GM18511 (cell line): ENCODE data around the gene BCCIP.
A peak's percentile ranks its signal among the peaks of the same experiment; 100 is the strongest.

Experiments
- ATAC-seq: cut with Tn5 transposase; IDR thresholded peaks from one replicate; pipeline ENCODE4 v1.9.1; 2021; ENCODE audit warnings: mild to moderate bottlenecking, moderate library complexity; ENCODE audit not compliant: unreplicated experiment

The BCCIP gene

DNA sequence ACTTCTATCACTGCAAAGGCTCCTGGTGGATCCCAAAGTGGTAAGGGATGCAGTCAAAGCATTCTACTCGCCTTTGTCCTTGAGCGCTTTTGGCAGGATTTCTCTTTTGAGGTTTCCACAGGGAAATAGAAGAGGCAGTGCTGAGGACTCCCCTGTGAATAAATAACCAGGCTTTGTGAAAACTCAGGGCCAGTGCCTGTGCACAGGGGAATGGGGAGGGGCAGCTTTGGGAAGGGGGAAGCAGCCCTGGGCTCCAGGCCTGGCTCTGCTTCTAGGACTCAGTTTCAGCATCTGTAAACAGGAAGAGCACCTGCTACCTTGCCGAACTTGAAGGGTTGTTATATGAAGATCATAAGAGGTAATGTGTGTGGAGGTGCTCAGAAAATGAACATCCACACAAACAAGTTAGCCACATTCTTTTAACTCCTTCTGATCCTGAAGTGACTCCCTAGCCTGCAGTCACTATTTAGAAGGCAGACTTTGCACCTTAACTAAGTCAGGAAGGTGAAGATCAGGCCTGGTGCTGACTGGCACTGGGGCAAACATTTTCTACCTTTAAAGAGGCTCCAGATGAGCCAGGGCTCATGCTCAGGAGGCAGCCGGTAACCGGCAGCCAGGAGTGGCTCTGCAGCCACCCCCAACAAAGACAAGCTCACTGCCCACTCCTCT lies 25.2 kb upstream of the BCCIP start:
- ATAC-seq = no peak

GRCh38 chr10:125799451-125800182 lies 23.7 kb upstream of the BCCIP start:
- no peak for ATAC-seq

DNA sequence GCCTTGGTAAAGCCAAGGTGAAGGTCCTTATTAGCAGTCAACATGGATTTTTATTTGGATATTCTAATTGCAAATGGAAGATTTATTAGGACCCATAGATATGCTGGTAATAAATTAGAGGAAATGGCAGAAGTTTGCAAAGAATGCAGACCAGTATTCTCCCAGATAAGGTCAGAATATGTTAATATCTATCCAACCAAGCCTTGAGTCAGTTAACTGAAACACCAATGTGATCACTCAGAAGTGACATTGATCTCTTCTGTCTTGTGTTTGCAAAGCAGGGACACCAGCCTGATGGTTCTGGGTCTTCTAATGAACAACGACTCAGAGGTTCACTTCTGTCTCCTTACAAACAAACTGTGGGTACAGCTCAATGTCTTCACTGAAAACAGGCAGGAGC lies 21.8 kb upstream of the BCCIP start:
- no peak for ATAC-seq

DNA sequence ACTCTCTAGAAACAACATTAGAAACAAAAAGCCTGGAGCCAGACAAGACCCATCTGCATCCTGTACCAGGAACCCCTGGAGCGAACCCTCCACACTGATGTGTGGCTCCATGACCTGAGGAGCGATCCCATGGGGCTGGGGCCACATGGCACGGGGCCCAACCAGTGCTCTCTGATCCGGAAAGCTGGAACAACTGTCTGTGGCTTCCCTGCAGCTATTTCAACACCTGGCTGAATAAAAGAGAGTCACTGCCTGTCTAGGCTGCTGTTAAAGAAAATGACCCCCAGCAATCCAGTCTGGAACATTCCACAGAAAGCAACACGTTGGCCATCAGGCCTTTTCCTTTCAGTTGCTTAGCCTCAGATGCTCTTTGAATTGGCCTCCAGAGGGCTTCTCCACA lies 21.2 kb upstream of the BCCIP start:
- ATAC-seq = no peak

- no peak for ATAC-seq
Observed at GRCh38 chr10:125802739-125803138, 20.6 kb upstream of the BCCIP start.

- no peak for ATAC-seq
Observed at GRCh38 chr10:125808047-125808446, 15.3 kb upstream of the BCCIP start.

DNA sequence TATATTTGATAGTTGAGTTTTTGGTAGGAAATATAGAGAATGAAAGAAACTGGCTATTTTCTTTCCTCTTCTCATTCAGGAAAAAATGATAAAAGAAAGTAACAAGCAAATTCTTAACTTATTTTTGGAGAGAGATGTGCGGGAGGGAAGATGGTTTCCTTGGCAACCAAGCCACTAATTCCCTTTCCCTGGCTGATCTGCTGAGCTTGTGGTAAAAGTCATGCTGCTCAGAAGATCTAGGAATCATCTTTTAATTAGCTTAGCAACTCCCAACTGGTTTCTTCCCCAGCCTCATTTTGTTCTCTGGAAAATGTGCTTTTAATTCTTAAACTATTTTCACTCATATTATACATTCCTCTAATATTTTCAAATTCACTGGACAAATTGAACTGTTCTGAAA lies 12.1 kb upstream of the BCCIP start:
- no peak for ATAC-seq

DNA sequence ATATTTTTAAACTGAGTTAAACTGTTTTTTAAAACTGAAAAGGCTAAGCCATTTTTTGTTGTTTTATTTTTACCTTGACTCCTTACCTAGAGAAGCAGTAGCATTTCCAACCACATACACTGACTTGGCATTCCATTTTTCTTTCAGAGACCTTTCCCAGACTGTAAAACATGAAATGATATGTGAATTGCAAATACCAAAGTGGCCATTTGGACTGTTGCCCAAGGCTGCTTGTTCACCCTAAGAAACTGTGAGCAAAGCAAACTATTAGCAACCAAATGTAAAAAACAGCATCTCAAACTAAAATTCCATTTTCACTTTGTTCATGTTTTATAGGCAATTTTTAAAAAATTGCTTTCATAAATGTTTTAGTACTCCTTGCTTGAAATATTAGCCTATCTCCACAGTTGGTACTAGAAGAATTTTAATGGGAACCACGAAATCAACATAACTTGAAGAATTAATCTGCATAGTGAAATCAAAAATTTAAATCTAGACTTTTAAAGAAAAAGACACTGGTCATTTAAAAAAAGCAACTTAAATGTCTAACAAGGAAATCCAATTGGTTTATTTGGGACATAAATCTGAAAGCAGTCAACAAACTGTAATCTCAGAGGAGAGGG lies 11.1 kb upstream of the BCCIP start:
- ATAC-seq = no peak

GRCh38 chr10:125815764-125816163 lies 7.6 kb upstream of the BCCIP start:
- ATAC-seq = no peak

- no peak for ATAC-seq
Observed at GRCh38 chr10:125816548-125816947, 6.8 kb upstream of the BCCIP start.

DNA sequence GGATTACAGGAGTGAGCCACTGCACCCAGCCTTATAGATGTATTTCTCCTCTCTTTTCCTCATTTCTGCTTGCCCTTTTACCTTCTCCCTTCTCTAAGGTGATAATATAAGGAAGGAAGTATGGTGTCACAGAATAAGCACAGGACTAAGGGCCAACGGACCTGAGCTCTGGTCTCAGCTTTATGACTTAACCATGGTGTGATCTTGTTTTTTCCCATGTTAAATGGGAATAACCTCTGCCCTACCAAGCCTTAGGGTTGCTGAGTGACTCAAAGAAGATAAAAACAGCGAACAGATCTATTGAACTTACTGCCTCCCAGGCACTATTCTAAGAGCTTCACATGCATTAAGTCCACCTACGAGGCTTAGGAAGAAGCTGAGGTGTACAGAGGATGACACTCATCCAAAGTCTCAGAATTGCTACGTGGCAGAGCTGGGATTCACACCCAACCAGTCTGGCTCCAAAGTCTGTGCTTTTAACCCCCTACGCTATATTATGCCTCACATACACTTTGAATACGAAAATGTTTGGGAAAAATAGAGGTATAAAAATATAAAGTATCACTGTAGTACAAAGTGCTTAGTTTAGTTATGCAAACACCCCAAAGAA lies 5.9 kb upstream of the BCCIP start:
- ATAC-seq = no peak

GRCh38 chr10:125820701-125821100 lies 2.6 kb upstream of the BCCIP start:
- ATAC-seq = peak; percentile 73

- peak; percentile 3 for ATAC-seq
Observed at GRCh38 chr10:125823663-125824251, 411 bp downstream of the BCCIP start.

DNA sequence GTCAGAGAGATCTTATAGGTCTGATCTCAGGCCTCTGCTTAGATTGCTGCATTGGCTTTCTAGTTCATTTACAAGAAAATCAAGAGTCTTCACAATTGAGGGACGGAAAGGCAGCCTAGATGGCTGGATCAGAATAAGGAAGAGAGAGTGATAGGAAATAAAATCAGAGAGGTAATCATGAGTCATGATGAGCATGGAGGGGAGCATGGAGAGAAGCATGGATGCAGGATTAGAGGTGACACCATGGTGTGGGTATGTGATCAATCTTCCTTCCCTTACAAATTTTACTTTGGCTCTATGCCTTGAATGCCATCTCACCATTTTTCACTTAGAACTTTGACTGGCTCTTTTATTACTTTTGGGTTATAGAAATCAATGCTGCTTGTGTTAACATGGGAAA lies 1.4 kb downstream of the BCCIP start:
- no peak for ATAC-seq

- ATAC-seq = no peak
Observed at GRCh38 chr10:125827133-125827532, 3.8 kb downstream of the BCCIP start.

DNA sequence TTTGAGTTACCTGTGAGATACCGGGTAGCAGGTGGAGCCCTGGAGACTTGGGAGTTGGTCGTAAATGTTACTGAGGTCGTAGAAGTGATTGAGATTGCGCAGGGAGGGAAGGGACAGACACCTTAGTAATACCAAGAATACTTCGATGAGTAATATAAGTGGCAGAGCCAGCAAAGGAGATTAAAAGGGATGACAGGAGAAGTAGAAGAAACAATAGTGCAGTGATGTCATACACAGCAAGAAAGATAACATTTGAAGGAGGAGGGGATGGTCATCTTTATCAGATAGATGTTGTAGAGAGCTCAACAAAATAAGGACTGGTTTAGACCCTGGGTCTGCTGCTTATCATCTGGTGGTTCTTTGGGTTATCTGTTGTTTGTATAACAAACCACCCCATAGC lies 5.0 kb downstream of the BCCIP start:
- ATAC-seq = no peak

DNA sequence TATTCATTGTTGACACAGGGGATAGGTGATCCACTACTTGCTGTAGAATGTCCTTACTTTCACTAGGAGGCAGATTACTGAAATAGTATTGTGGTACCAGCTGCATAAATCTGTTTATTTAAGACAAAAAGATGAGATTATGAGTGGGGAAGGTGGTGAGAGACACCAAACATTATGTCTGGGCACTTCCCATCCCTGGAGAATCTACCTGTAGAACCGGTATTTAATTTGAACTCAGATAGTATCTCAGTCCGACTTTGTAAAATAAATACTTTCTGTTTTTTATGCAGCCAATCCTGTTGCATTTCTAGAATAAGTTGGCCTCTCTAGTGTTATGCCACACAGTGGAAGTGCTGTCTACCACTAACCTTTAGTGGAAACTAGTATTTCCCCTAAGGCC lies 13.4 kb downstream of the BCCIP start:
- ATAC-seq = no peak

- ATAC-seq = no peak
Observed at GRCh38 chr10:125838802-125839575, 15.6 kb downstream of the BCCIP start.

DNA sequence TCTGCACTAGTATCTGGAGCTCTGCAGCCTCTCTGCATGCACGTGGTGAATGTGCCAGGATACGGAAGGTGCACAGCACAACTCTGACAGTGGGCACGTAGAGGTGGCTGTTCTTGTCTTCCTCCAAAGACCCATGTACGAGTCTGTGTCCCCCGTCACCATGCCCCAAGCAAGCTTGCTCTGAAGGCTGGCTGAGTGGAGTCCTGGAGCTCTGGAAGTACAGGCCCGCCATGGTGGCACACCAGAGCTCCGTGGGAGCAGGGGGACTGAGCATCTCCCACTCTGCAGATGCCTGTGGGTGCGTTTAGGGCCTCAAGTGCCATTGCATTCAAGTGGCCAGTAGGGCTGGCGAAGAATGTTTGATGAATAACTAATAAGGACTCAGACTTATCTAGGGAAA lies 17.1 kb downstream of the BCCIP start:
- ATAC-seq = no peak

- ATAC-seq = no peak
Observed at GRCh38 chr10:125840955-125841354, 17.6 kb downstream of the BCCIP start.
